K562 (cell line): ENCODE results near the gene SFSWAP. TPM values are rescaled to one million over a fixed set of nuclear protein-coding genes. Genes with fewer than 3 reads are reported as not detected.

Source experiments
- ATAC-seq: fragments of 200-7000 bp; cut with Tn5 transposase; 3 replicates; pipeline ENCODE4 v1.9.1; 2020; ENCODE audit warnings: moderate library complexity
- BruUV-seq: library from RNA; stranded (reverse); fragments of 400-500 nt; replicated peaks from 2 replicates; lab custom pipeline; 2021; lab: Mats Ljungman, UMichigan
- CTCF ChIA-PET: fragments of 300-600 bp; formaldehyde crosslinking; extraction: SDS; loops from one replicate; lab custom pipeline; 2021; ENCODE audit warnings: low intra/inter-chr PET ratio; lab: Yijun Ruan, JAX
- POLR2A ChIA-PET: fragments of 300-600, 350-650 bp; sonication (Branson Sonifier 250); formaldehyde crosslinking; extraction: SDS; loops from one replicate; lab custom pipeline; 2021; ENCODE audit warnings: antibody characterized with exemption, inconsistent platforms; lab: Yijun Ruan, JAX
- DNase-seq, 4 experiments: peaks; one replicate each; pipeline versions ENCODE4 v3.0.0 to v3.0.0-alpha.2; 2011 to 2018; ENCODE audit warnings: low spot score in 3 of 4, mixed read lengths in 3 of 4; ENCODE audit errors: extremely low read depth in 1 of 4
- FAIRE-seq: peaks from 2 replicates; lab custom pipeline; 2011; peaks lifted over from hg19 to GRCh38; lab: Jason Lieb, UNC
- H2AFZ ChIP-seq: 2 replicates; pipeline ENCODE4 v1.6.0; 2011; ENCODE audit warnings: low read depth, low read length, control low read depth, inconsistent platforms
- H3K27ac ChIP-seq: fragments of 200-600 bp; 3 replicates; pipeline ENCODE4 v1.8.0; 2011; ENCODE audit warnings: low read depth, mild to moderate bottlenecking, control low read depth, inconsistent platforms, low read length, moderate library complexity, mixed read lengths; ENCODE audit errors: extremely low read depth
- H3K27me3 ChIP-seq, 2 experiments: fragments of 300-600 bp in 1 of 2; 2 replicates in 1 of 2; 3 replicates in 1 of 2; pipeline versions ENCODE4 v1.6.0 to v1.8.0; 2011; ENCODE audit warnings: inconsistent platforms in 2 of 2, low read length in 2 of 2, mild to moderate bottlenecking in 1 of 2, mixed read lengths in 1 of 2, moderate library complexity in 1 of 2; ENCODE audit not compliant: control insufficient read depth in 2 of 2, insufficient read depth in 2 of 2
- H3K36me3 ChIP-seq: fragments of 300-600 bp; 3 replicates; pipeline ENCODE4 v1.8.0; 2011; ENCODE audit warnings: mild to moderate bottlenecking, low read length, inconsistent platforms; ENCODE audit not compliant: control insufficient read depth, insufficient read depth
- H3K4me1 ChIP-seq, 2 experiments: fragments of 200-600 bp in 1 of 2; replicated peaks in 1 of 2; 2 replicates in 1 of 2; 3 replicates in 1 of 2; pipeline versions ENCODE4 v1.5.1 to v1.8.0; 2011; ENCODE audit warnings: inconsistent platforms in 2 of 2, low read length in 2 of 2, mild to moderate bottlenecking in 1 of 2, mixed read lengths in 1 of 2, moderate library complexity in 1 of 2; ENCODE audit not compliant: control insufficient read depth in 2 of 2, insufficient read depth in 2 of 2
- H3K4me2 ChIP-seq: 2 replicates; pipeline ENCODE4 v1.6.1; 2011; ENCODE audit warnings: low read length, control low read depth, inconsistent platforms, mixed read lengths; ENCODE audit not compliant: insufficient read depth
- H3K4me3 ChIP-seq: fragments of 200-600 bp; sonication (generic), shearing (Covaris generic); 2 replicates; pipeline ENCODE4 v1.5.1; 2016; ENCODE audit warnings: control low read depth, inconsistent platforms
- H3K79me2 ChIP-seq: fragments of 200-600 bp; 3 replicates; pipeline ENCODE4 v1.8.0; 2011; ENCODE audit warnings: low read length, inconsistent platforms; ENCODE audit not compliant: control insufficient read depth, insufficient read depth
- H3K9ac ChIP-seq, 2 experiments: 2 replicates each; pipeline versions ENCODE4 v1.6.0 to v1.6.1; 2011; ENCODE audit warnings: low read depth in 2 of 2, low read length in 2 of 2, control low read depth in 1 of 2, inconsistent platforms in 1 of 2, mild to moderate bottlenecking in 1 of 2, mixed read lengths in 1 of 2; ENCODE audit not compliant: insufficient read depth in 1 of 2
- H3K9me1 ChIP-seq: one replicate; pipeline ENCODE4 v1.6.0; 2011; ENCODE audit warnings: inconsistent platforms, mild to moderate bottlenecking, low read length, moderate library complexity; ENCODE audit not compliant: control insufficient read depth, insufficient read depth
- H3K9me3 ChIP-seq: replicated peaks from 2 replicates; pipeline ENCODE4 v1.5.1; 2011; ENCODE audit warnings: low read depth, low read length, inconsistent platforms; ENCODE audit not compliant: control insufficient read depth, insufficient read depth
- H4K20me1 ChIP-seq: replicated peaks from 2 replicates; pipeline ENCODE4 v1.6.1; 2011; ENCODE audit warnings: low read length, inconsistent platforms, mixed read lengths; ENCODE audit not compliant: control insufficient read depth, insufficient read depth
- BCL6 ChIP-seq: fragments of 250-450 bp; sonication (Bioruptor Pico); IDR thresholded peaks from 2 replicates; pipeline ENCODE4 v1.4.0; 2020
- MAFG ChIP-seq: fragments of 450-650 bp; conservative IDR thresholded peaks from 2 replicates; pipeline ENCODE4 v1.6.1; 2016; ENCODE audit warnings: missing genetic modification characterization, missing compliant biosample characterization
- PRDM10 ChIP-seq: fragments of 450-650 bp; IDR thresholded peaks from 2 replicates; pipeline ENCODE4 v1.6.1; 2018; ENCODE audit not compliant: partially characterized antibody
- SPI1 ChIP-seq: IDR thresholded peaks from 2 replicates; pipeline ENCODE4 v1.6.1; 2011; ENCODE audit warnings: low read depth, low read length, control low read depth, borderline replicate concordance
- ZC3H4 ChIP-seq: sonication (generic); formaldehyde crosslinking; IDR thresholded peaks from 2 replicates; pipeline ENCODE4 v1.9.0; 2021; ENCODE audit warnings: missing genetic modification reagents, borderline replicate concordance
- ZNF740 ChIP-seq, 3 experiments: fragments of 200-800 bp in 1 of 3; sonication (Bioruptor generic) in 1 of 3; sonication (generic) in 1 of 3; formaldehyde crosslinking in 1 of 3; IDR thresholded peaks; 2 replicates each; pipeline versions ENCODE4 v1.6.1 to v1.8.0; 2016 to 2022; ENCODE audit warnings: mild to moderate bottlenecking in 2 of 3, missing compliant biosample characterization in 2 of 3, missing genetic modification characterization in 2 of 3, missing genetic modification reagents in 1 of 3
- WGBS: fragments of 100-300 bp; shearing (Covaris generic); methylation state at CpG from one replicate; pipeline ENCODE4 v1.1.6; 2016; ENCODE audit warnings: low coverage, mixed read lengths; ENCODE audit not compliant: insufficient coverage; ENCODE audit errors: missing lambda C conversion rate; 5-methylcytosine and 5-hydroxymethylcytosine counted together
- in situ Hi-C: fragments of 300-500 bp; cut with MboI; formaldehyde crosslinking; loops from 4 replicates; pipeline ENCODE4 v1.15.0; 2018; ENCODE audit warnings: inconsistent platforms, mixed read lengths
- intact Hi-C: fragments of 100-400 bp; cut with micrococcal nuclease; formaldehyde crosslinking; loops from 2 replicates; pipeline ENCODE4 v1.14.2; 2022
- polyA plus RNA-seq, 8 experiments: library from polyadenylated mRNA; depleted of rRNA in 4 of 8; stranded (reverse) in 5 of 8; unstranded in 3 of 8; fragments of >200 nt; fragmentation: Nextera tagmentation in 2 of 8; fragmentation: Illumina TruSeq in 1 of 8; extraction: Ambion mirVana in 2 of 8; extraction: Trizol in 1 of 8; gene quantifications; 2 replicates each; pipeline versions ENCODE4 v1.2.1 to v1.2.3, GENCODE V29; 2011 to 2014; ENCODE audit warnings: inconsistent platforms in 1 of 8, missing spikeins in 1 of 8
- total RNA-seq, 7 experiments: library from RNA; depleted of rRNA in 6 of 7; stranded (reverse); fragments of >200 nt in 6 of 7; fragmentation: Illumina TruSeq in 2 of 7; extraction: Trizol in 2 of 7; gene quantifications; 2 replicates each; pipeline versions ENCODE4 v1.2.1 to v1.2.3, GENCODE V29; 2011 to 2021; ENCODE audit warnings: low replicate concordance in 1 of 7
- TF ChIP-seq, protein P1 (sequence below): sonication (generic); formaldehyde crosslinking; IDR thresholded peaks from 2 replicates; pipeline ENCODE4 v1.8.0; 2022; ENCODE audit warnings: missing genetic modification reagents, mild to moderate bottlenecking, borderline replicate concordance
- TF ChIP-seq, protein P2 (sequence below): fragments of 250-450 bp; sonication (Bioruptor Pico); IDR thresholded peaks from 2 replicates; pipeline ENCODE4 v1.9.0; 2021; ENCODE audit warnings: mild to moderate bottlenecking
- TF ChIP-seq, protein P3 (sequence below): fragments of 150-350 bp; IDR thresholded peaks from 2 replicates; pipeline ENCODE4 v1.6.1; 2014; ENCODE audit warnings: low read depth, mild to moderate bottlenecking, low read length, borderline replicate concordance

SFSWAP gene
- total and polyA plus RNA-seq, 9 of the 15 experiments (the other 6 are each of a cell fraction or from before 2014, with no cell fraction given): 2.4 to 60.4 (median 32.6) TPM

GRCh38 chr12:131783915-131784541 lies 73.1 kb downstream of the SFSWAP start:
- H3K79me2 ChIP-seq: no peaks in the 10 kb centered on the region
- H4K20me1 ChIP-seq: no peaks in the 10 kb centered on the region
- intact Hi-C loops: no loop called here
- H3K27ac ChIP-seq: peak overlapping the region; percentile 25; the same call in 1 of the 3 replicates
- no peak overlapping the region for H3K9ac ChIP-seq
- CTCF ChIA-PET: no interaction called here
- BruUV-seq: no TSS peak
- in situ Hi-C loops: no loop called here
- peaks cover 84% of the 10 kb centered on the region for H3K36me3 ChIP-seq
- H2AFZ ChIP-seq: no peak overlapping the region
- peaks cover 2% of the 10 kb centered on the region for H3K9me1 ChIP-seq
- DNase-seq (peak in 3 of 4 experiments; percentile 28 to 35 (median 32)), FAIRE-seq (peak; percentile 80), ATAC-seq (peak; percentile 59)
- no peak overlapping the region for H3K4me3 ChIP-seq
- peaks cover 0 to 6% of the 10 kb centered on the region in 2 experiments; a peak in 3 of 5 replicates for H3K4me1 ChIP-seq
- H3K9me3 ChIP-seq: no peaks in the 10 kb centered on the region
- no peaks in the 10 kb centered on the region for H3K27me3 ChIP-seq
- POLR2A ChIA-PET: interaction anchor here (1.5 kb wide), 1 partner anchor 9 kb away, joined by 5 read pairs; no protein-coding TSS in a partner anchor
- H3K4me2 ChIP-seq: no peak overlapping the region
- WGBS: 30% methylated on average over 10 of the region's 10 CpGs
- TF ChIP-seq, protein P1, sequence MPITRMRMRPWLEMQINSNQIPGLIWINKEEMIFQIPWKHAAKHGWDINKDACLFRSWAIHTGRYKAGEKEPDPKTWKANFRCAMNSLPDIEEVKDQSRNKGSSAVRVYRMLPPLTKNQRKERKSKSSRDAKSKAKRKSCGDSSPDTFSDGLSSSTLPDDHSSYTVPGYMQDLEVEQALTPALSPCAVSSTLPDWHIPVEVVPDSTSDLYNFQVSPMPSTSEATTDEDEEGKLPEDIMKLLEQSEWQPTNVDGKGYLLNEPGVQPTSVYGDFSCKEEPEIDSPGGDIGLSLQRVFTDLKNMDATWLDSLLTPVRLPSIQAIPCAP: no peak
- TF ChIP-seq, protein P2, sequence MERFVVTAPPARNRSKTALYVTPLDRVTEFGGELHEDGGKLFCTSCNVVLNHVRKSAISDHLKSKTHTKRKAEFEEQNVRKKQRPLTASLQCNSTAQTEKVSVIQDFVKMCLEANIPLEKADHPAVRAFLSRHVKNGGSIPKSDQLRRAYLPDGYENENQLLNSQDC (CRISPR knock-in tag): no peak
- TF ChIP-seq ZC3H4 (CRISPR knock-in tag) (no peak), ZNF740 (CRISPR knock-in tag; IDR thresholded peaks at IDR 0.05) (no peak), ZNF740 (tag; IDR thresholded peaks at IDR 0.05) (no peak), BCL6 (CRISPR knock-in tag) (no peak), SPI1 (peak; percentile 26; the same call in 1 of the 2 replicates), MAFG (tag) (peak; percentile 81), PRDM10 (peak; percentile 43)
- TF ChIP-seq, protein P3, sequence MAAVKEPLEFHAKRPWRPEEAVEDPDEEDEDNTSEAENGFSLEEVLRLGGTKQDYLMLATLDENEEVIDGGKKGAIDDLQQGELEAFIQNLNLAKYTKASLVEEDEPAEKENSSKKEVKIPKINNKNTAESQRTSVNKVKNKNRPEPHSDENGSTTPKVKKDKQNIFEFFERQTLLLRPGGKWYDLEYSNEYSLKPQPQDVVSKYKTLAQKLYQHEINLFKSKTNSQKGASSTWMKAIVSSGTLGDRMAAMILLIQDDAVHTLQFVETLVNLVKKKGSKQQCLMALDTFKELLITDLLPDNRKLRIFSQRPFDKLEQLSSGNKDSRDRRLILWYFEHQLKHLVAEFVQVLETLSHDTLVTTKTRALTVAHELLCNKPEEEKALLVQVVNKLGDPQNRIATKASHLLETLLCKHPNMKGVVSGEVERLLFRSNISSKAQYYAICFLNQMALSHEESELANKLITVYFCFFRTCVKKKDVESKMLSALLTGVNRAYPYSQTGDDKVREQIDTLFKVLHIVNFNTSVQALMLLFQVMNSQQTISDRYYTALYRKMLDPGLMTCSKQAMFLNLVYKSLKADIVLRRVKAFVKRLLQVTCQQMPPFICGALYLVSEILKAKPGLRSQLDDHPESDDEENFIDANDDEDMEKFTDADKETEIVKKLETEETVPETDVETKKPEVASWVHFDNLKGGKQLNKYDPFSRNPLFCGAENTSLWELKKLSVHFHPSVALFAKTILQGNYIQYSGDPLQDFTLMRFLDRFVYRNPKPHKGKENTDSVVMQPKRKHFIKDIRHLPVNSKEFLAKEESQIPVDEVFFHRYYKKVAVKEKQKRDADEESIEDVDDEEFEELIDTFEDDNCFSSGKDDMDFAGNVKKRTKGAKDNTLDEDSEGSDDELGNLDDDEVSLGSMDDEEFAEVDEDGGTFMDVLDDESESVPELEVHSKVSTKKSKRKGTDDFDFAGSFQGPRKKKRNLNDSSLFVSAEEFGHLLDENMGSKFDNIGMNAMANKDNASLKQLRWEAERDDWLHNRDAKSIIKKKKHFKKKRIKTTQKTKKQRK: no peak
